ENCODE measurements around the gene PROCA1.
"Not testable (repeated sequence)": the region's sequence is repeated elsewhere in the genome, so short reads cannot be mapped to it uniquely, and the experiment has no call there.

PROCA1 gene

GRCh38 chr17:28743243-28744103 is 31.8 kb upstream of the PROCA1 start, which contains the start of gene TRAF4:
Gene TRAF4 (plus strand): TSS chr17:28744011. CDS start chr17:28744113, 102 bp downstream.
- DNase-seq: peak; percentile 80

GRCh38 chr17:28741358-28742349 is 30.0 kb upstream of the PROCA1 start:
- no peak for DNase-seq

GRCh38 chr17:28740406-28741357 is 29.0 kb upstream of the PROCA1 start:
- no peak for DNase-seq

GRCh38 chr17:28738680-28739384 is 27.1 kb upstream of the PROCA1 start:
- DNase-seq: peak; percentile 67

- DNase-seq: no peak
Measured at GRCh38 chr17:28737770-28738679, 26.3 kb upstream of the PROCA1 start.

GRCh38 chr17:28737316-28737715 is 25.6 kb upstream of the PROCA1 start:
- no peak for DNase-seq

- DNase-seq: not testable (repeated sequence)
Measured at GRCh38 chr17:28735913-28736769, 24.5 kb upstream of the PROCA1 start.

GRCh38 chr17:28735242-28735722 is 23.6 kb upstream of the PROCA1 start:
- no peak for DNase-seq

GRCh38 chr17:28734712-28735241 is 23.1 kb upstream of the PROCA1 start:
- no peak for DNase-seq

GRCh38 chr17:28733346-28733745 is 21.7 kb upstream of the PROCA1 start:
- DNase-seq: no peak

GRCh38 chr17:28729950-28730330 is 18.3 kb upstream of the PROCA1 start:
- DNase-seq: no peak

GRCh38 chr17:28728364-28729200 is 16.9 kb upstream of the PROCA1 start, which contains the start of gene NEK8:
Gene NEK8 (plus strand): TSS chr17:28728788. CDS start chr17:28728814, 26 bp downstream.
- DNase-seq: peak; percentile 99

- peak; percentile 94 for DNase-seq
Measured at GRCh38 chr17:28726627-28727491, 15.2 kb upstream of the PROCA1 start.

- DNase-seq: peak; percentile 83
Measured at GRCh38 chr17:28726226-28726626, 14.5 kb upstream of the PROCA1 start, which contains the start of gene TLCD1. Gene TLCD1 (minus strand): TSS chr17:28726233. CDS start chr17:28726097, 136 bp downstream.

GRCh38 chr17:28725660-28726225 is 14.1 kb upstream of the PROCA1 start:
- DNase-seq: peak; percentile 62

GRCh38 chr17:28725166-28725659 is 13.5 kb upstream of the PROCA1 start:
- no peak for DNase-seq

Measured in activated naive CD4-positive, alpha-beta T cell treated with Interleukin-2 at 50 U/mL for 16 hours (primary cell).